BLaER1 treated with 17β-estradiol and CSF1 and Interleukin-3, amounts not matched to agents 10 nM and 100 nM (cell line): ENCODE measurements around the gene GPR18.

Experiments
- H3K27ac ChIP-seq, 11 experiments: shearing (Covaris generic); formaldehyde crosslinking; 2 replicates each; pipeline ENCODE4 v1.8.1; 2022
- H3K27me3 ChIP-seq, 11 experiments: shearing (Covaris generic); formaldehyde crosslinking; 2 replicates each; pipeline ENCODE4 v1.8.1; 2022
- H3K36me3 ChIP-seq, 11 experiments: shearing (Covaris generic); formaldehyde crosslinking; 2 replicates each; pipeline ENCODE4 v1.8.1; 2022
- H3K4me1 ChIP-seq, 10 experiments: shearing (Covaris generic); formaldehyde crosslinking; 2 replicates each; pipeline ENCODE4 v1.8.1; 2022
- H3K4me2 ChIP-seq, 11 experiments: shearing (Covaris generic); formaldehyde crosslinking; 2 replicates each; pipeline ENCODE4 v1.8.1; 2022
- H3K4me3 ChIP-seq, 10 experiments: shearing (Covaris generic); formaldehyde crosslinking; 2 replicates each; pipeline ENCODE4 v1.8.1; 2022
- H3K9ac ChIP-seq, 11 experiments: shearing (Covaris generic); formaldehyde crosslinking; 2 replicates each; pipeline ENCODE4 v1.8.1; 2022
- H3K9me3 ChIP-seq, 11 experiments: shearing (Covaris generic); formaldehyde crosslinking; replicated peaks in 1 of 11; 2 replicates each; pipeline ENCODE4 v1.8.1; 2022
- H4K20me1 ChIP-seq, 11 experiments: shearing (Covaris generic); formaldehyde crosslinking; 2 replicates each; pipeline ENCODE4 v1.8.1; 2022
- Cebpa-rat ChIP-seq, 11 experiments: shearing (Covaris generic); IDR thresholded peaks; 2 replicates each; pipeline ENCODE4 v1.8.1; 2022

GPR18 gene

DNA sequence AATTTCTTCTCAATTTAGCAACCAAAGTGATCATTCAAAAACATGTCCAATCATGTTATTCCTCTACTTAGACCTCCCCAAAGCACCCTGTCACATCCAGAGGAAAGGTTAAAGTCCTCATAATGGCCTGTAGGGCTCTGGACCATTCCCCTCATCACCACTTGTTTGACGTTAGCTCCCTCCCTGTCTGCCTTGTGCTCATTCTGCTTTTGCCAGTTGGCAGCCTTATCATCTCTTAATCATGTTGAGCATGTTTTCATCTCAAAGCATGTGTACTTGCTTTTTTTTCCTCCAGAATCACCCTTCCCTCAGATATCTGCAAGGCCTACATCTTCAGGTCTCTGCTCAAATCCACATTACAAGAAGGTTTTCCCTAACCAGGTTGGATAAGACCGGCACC is 31.7 kb downstream of the GPR18 start:
- Histone ChIP-seq H3K9ac (peak overlapping the region in 9 of 11 experiments; percentile 35 to 86 (median 79); a peak in 17 of 22 replicates), H3K36me3 (peaks cover 5 to 36% (median 21%) of the 10 kb centered on the region in 11 experiments; a peak in 20 of 22 replicates), H3K4me3 (peak overlapping the region in 1 of 10 experiments; percentile 46; a peak in 2 of 20 replicates), H3K9me3 (peaks cover 0 to 28% (median 22%) of the 10 kb centered on the region in 11 experiments; a peak in 21 of 22 replicates), H3K4me2 (peak overlapping the region; percentile 81 to 97 (median 88)), H3K4me1 (peaks cover 87 to 99% (median 94%) of the 10 kb centered on the region in 10 experiments), H4K20me1 (peaks cover 0 to 26% (median 0%) of the 10 kb centered on the region in 11 experiments; a peak in 2 of 22 replicates), H3K27ac (peak overlapping the region in 10 of 11 experiments; percentile 86 to 97 (median 93); a peak in 20 of 22 replicates), H3K27me3 (no peaks in the 10 kb centered on the region)
- no peak for TF ChIP-seq Cebpa-rat (IDR thresholded peaks at IDR 0.05)

DNA sequence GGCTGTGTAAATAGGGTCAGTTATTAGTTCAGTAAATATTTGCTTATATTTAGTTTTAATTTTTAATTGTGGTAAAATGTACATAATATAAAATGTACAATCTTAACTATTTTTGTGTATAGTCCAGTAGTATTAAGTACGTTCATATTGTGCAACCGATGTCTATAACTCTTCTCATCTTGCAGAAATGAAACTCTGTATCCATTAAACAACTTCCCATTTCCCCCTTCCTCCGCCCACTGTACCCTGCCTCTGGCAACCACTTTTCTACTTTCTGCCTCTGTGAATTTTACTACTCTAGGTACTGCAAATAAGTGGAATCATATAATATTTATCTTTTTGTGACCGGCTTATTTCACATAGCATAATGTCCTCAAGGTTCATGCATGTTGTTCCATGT is 33.1 kb downstream of the GPR18 start:
- peak overlapping the region; percentile 22 to 97 (median 93); a peak in 21 of 22 replicates for H3K27ac ChIP-seq
- peak overlapping the region; percentile 81 to 97 (median 88) for H3K4me2 ChIP-seq
- peaks cover 5 to 40% (median 25%) of the 10 kb centered on the region in 11 experiments; a peak in 20 of 22 replicates for H3K36me3 ChIP-seq
- peaks cover 0 to 39% (median 0%) of the 10 kb centered on the region in 11 experiments; a peak in 3 of 22 replicates for H4K20me1 ChIP-seq
- peaks cover 0 to 29% (median 23%) of the 10 kb centered on the region in 11 experiments; a peak in 21 of 22 replicates for H3K9me3 ChIP-seq
- H3K4me1 ChIP-seq: peaks cover 85 to 99% (median 94%) of the 10 kb centered on the region in 10 experiments
- no peaks in the 10 kb centered on the region for H3K27me3 ChIP-seq
- peak in 8 of 11 experiments; percentile 14 to 94 (median 69); a peak in 13 of 22 replicates for TF ChIP-seq Cebpa-rat (IDR thresholded peaks at IDR 0.05)
- H3K9ac ChIP-seq: peak overlapping the region in 10 of 11 experiments; percentile 23 to 86 (median 78); a peak in 20 of 22 replicates
- H3K4me3 ChIP-seq: peak overlapping the region in 7 of 10 experiments; percentile 13 to 46 (median 27); a peak in 9 of 20 replicates

DNA sequence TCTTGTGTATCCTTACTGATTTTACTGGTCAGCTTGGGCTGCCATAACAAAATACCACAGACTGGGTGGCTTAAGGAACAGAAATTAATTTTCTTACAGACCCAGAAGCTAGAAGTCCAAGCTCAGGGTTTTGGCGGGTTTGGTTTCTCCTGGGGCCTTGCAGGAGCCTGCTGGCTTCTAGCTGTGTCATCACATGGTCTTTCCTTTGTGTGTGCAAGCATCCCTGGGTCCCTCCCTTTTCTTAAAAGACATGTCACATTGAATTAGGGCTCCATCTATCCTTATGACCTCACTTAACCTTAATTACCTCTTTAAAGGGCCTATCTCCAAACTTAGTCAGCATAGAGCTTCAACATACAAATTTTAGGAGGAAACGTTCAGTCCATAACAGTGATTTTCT is 34.2 kb downstream of the GPR18 start:
- peaks cover 85 to 99% (median 94%) of the 10 kb centered on the region in 10 experiments for H3K4me1 ChIP-seq
- no peaks in the 10 kb centered on the region for H3K27me3 ChIP-seq
- H3K4me3 ChIP-seq: peak overlapping the region in 1 of 10 experiments; percentile 7; a peak in 3 of 20 replicates
- H3K4me2 ChIP-seq: peak overlapping the region; percentile 68 to 97 (median 87)
- H3K9me3 ChIP-seq: peaks cover 0 to 29% (median 23%) of the 10 kb centered on the region in 11 experiments; a peak in 21 of 22 replicates
- peaks cover 0 to 45% (median under 1%) of the 10 kb centered on the region in 11 experiments; a peak in 4 of 22 replicates for H4K20me1 ChIP-seq
- H3K9ac ChIP-seq: peak overlapping the region in 9 of 11 experiments; percentile 55 to 84 (median 67); a peak in 18 of 22 replicates
- peaks cover 5 to 40% (median 25%) of the 10 kb centered on the region in 11 experiments; a peak in 20 of 22 replicates for H3K36me3 ChIP-seq
- H3K27ac ChIP-seq: peak overlapping the region; percentile 41 to 97 (median 93)
- TF ChIP-seq Cebpa-rat (IDR thresholded peaks at IDR 0.05): no peak

DNA sequence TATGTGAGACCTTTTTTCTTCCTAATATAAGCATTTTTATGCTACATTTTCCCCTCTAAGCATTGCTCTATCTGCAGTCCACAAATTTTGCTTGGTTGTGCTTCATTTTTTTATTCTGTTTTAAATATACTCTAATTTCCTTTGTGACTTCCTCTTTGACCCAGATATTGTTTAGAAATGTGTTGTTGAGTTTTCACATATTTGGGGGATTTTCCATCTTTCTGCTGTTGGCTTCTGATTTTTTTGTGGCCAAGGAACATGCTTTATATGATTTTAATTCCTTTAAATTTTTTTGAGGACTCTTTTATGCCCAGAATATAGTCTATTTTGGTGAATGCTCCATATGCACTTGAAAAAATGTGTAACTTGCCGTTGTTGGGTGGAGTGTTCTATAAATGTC is 34.6 kb downstream of the GPR18 start:
- Histone ChIP-seq H3K9ac (peak overlapping the region in 9 of 11 experiments; percentile 55 to 84 (median 67); a peak in 18 of 22 replicates), H3K4me1 (peaks cover 85 to 99% (median 94%) of the 10 kb centered on the region in 10 experiments), H4K20me1 (peaks cover 0 to 45% (median 4%) of the 10 kb centered on the region in 11 experiments; a peak in 4 of 22 replicates), H3K27me3 (no peaks in the 10 kb centered on the region), H3K4me2 (peak overlapping the region; percentile 68 to 97 (median 87)), H3K9me3 (peaks cover 0 to 29% (median 23%) of the 10 kb centered on the region in 11 experiments; a peak in 21 of 22 replicates), H3K36me3 (peaks cover 5 to 40% (median 25%) of the 10 kb centered on the region in 11 experiments; a peak in 20 of 22 replicates), H3K27ac (peak overlapping the region; percentile 41 to 97 (median 93)), H3K4me3 (peak overlapping the region in 1 of 10 experiments; percentile 7; a peak in 3 of 20 replicates)
- TF ChIP-seq Cebpa-rat (IDR thresholded peaks at IDR 0.05): no peak

DNA sequence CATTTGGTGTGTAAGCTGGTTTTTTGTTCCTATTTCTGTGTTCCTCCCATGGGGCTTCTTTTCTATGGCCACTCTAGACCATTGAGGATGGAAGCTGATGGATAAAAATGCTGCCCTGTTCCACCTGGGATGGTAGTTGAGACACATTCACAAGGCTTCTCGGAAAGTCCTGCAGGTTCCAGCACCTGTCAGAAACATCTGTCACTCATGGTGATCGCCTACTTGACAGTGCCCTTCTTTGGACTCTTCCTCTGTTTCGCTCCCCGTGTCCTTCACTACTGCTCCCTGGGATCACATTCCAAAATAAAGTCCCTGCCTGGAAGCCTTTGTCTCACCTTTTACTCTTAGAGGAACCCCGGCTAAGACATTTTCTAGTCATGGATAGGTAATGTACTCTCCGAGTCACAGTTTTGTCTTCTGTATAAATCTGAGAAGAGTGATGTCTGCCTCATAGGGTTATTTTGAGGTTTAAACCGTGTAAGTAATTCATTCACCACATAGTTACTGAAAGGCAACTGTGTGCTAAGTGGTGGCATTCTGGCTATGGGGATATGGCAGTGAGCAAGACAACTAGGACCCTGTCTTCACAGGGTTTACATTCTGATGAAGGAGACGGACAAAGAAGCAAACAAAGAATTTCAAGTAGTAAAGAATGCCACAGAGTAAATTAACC is 36.5 kb downstream of the GPR18 start:
- peaks cover 0 to 29% (median 23%) of the 10 kb centered on the region in 11 experiments; a peak in 21 of 22 replicates for H3K9me3 ChIP-seq

DNA sequence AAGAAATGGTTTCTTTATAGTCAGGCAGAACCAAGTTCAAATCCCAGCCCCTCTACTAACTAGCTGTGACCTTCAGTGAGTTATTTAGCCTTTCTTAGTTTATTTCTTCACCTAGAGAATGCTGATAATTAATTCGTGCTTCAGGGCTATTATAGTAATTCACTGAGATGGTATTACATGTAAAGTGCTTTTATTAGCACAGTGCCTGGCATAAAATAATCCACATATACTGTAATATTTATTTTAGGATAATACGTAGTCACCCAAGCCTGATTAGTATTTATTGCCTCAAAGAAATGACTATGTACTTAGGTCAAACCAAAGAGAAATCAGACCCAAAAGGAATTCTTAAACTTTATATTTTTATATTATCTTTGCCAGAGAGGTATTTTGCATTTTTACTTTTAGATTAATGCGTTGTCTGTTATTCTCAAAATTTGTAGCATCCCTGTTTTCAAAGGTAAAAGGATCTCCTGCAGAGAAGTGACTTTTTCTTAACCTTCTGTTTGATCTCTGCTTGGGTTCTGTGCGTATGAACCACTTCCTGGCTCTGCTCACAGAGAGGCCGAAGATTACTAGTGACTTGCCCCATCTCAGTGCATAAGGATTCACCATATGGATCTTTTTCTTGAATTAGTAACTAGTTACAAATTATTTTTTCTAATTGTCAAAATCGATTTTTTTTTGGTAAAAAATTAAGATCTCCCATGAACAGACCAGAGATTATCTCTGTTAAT is 37.8 kb downstream of the GPR18 start:
- H3K27ac ChIP-seq: peak overlapping the region in 9 of 11 experiments; percentile 7 to 94 (median 66); a peak in 15 of 22 replicates
- no peak overlapping the region for H3K4me3 ChIP-seq
- peaks cover 9 to 43% (median 32%) of the 10 kb centered on the region in 11 experiments; a peak in 21 of 22 replicates for H3K36me3 ChIP-seq
- peaks cover 0 to 70% (median 16%) of the 10 kb centered on the region in 11 experiments; a peak in 15 of 22 replicates for H4K20me1 ChIP-seq
- peak overlapping the region; percentile 38 to 84 (median 65); a peak in 19 of 22 replicates for H3K4me2 ChIP-seq
- H3K9ac ChIP-seq: peak overlapping the region in 3 of 11 experiments; percentile 5 to 43 (median 29); a peak in 3 of 22 replicates
- H3K9me3 ChIP-seq: peaks cover 0 to 35% (median 28%) of the 10 kb centered on the region in 11 experiments; a peak in 21 of 22 replicates
- peaks cover 76 to 88% (median 83%) of the 10 kb centered on the region in 10 experiments for H3K4me1 ChIP-seq
- H3K27me3 ChIP-seq: no peaks in the 10 kb centered on the region
- no peak for TF ChIP-seq Cebpa-rat (IDR thresholded peaks at IDR 0.05)

More for the DNA sequence above, 36.5 kb downstream of the GPR18 start:
- no peak for TF ChIP-seq Cebpa-rat (IDR thresholded peaks at IDR 0.05)
- H3K9ac ChIP-seq: peak overlapping the region in 1 of 11 experiments; percentile 19; a peak in 2 of 22 replicates
- H4K20me1 ChIP-seq: peaks cover 0 to 61% (median 11%) of the 10 kb centered on the region in 11 experiments; a peak in 14 of 22 replicates
- peak overlapping the region; percentile 27 to 87 (median 55); a peak in 21 of 22 replicates for H3K4me2 ChIP-seq
- H3K27ac ChIP-seq: peak overlapping the region in 9 of 11 experiments; percentile 48 to 97 (median 93); a peak in 16 of 22 replicates
- H3K4me3 ChIP-seq: peak overlapping the region in 1 of 10 experiments; percentile 1; a peak in 2 of 20 replicates
- peaks cover 5 to 38% (median 25%) of the 10 kb centered on the region in 11 experiments; a peak in 20 of 22 replicates for H3K36me3 ChIP-seq
- H3K27me3 ChIP-seq: no peaks in the 10 kb centered on the region
- peaks cover 85 to 99% (median 94%) of the 10 kb centered on the region in 10 experiments for H3K4me1 ChIP-seq

DNA sequence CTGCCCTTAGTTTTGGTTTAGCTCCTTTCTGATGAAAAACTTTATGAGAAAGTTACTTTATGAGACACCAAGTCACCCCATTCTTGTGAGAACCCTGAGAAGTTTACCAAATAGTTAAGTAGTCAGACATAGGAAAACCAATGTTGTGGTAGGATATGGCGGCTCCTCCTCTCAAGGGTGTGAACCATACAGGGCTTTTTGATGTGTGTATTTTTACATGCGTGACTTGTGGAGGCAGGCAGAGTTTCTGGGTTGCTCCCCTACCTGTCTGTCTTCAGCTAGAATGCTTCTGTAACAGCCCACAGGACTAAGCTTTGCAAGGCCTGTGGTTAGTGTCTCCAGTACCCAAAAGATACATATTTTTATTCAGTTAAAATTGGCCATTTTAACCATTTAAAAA is 39.2 kb downstream of the GPR18 start:
- Histone ChIP-seq H3K9me3 (peaks cover 0 to 35% (median 24%) of the 10 kb centered on the region in 11 experiments; a peak in 21 of 22 replicates), H3K27me3 (no peaks in the 10 kb centered on the region), H3K9ac (peak overlapping the region in 7 of 11 experiments; percentile 3 to 56 (median 14); a peak in 6 of 22 replicates), H3K4me1 (peaks cover 70 to 83% (median 79%) of the 10 kb centered on the region in 10 experiments), H4K20me1 (peaks cover 0 to 78% (median 29%) of the 10 kb centered on the region in 11 experiments; a peak in 18 of 22 replicates), H3K4me3 (no peak overlapping the region), H3K27ac (peak overlapping the region in 8 of 11 experiments; percentile 46 to 94 (median 67); a peak in 15 of 22 replicates), H3K4me2 (peak overlapping the region; percentile 57 to 84 (median 76)), H3K36me3 (peaks cover 11 to 52% (median 37%) of the 10 kb centered on the region in 11 experiments; a peak in 21 of 22 replicates)
- TF ChIP-seq Cebpa-rat (IDR thresholded peaks at IDR 0.05): no peak
